Inflammatory macrophage (primary cell): ENCODE data around the gene AANAT.

ENCODE experiments used
- DNase-seq, 2 donors: peaks; one replicate each; pipeline ENCODE4 v3.0.0-alpha.2; 2020 to 2022
- total RNA-seq, 18 experiments: gene quantifications; one replicate each; lab custom pipeline; 2026; ENCODE audit warnings: mixed read lengths in 6 of 18, inconsistent platforms in 2 of 18; lab: John Stamatoyannopoulos, UW

AANAT gene
- total RNA-seq, result 0.03 to 1.1 (median 0.29) reads per million in 18 experiments

- DNase-seq, result no peak
Observed at GRCh38 chr17:76467366-76467765, at the start of gene AANAT. Gene AANAT (plus strand): TSS chr17:76467603. CDS start chr17:76468747, 1,144 bp downstream.

- DNase-seq, result no peak
Observed at GRCh38 chr17:76419576-76420260, 47.7 kb upstream of the AANAT start.

GRCh38 chr17:76420356-76421043 lies 46.9 kb upstream of the AANAT start:
- DNase-seq, result no peak

GRCh38 chr17:76421044-76421407 lies 46.4 kb upstream of the AANAT start:
- no peak for DNase-seq

- DNase-seq, result no peak
Observed at GRCh38 chr17:76422406-76422805, 45.0 kb upstream of the AANAT start.

GRCh38 chr17:76422860-76423259 lies 44.5 kb upstream of the AANAT start:
- DNase-seq, result no peak

GRCh38 chr17:76426853-76427252 lies 40.5 kb upstream of the AANAT start:
- no peak for DNase-seq

GRCh38 chr17:76427501-76428231 lies 39.7 kb upstream of the AANAT start:
- peak in 1 of 2 donors; percentile 2 for DNase-seq

GRCh38 chr17:76428511-76428910 lies 38.9 kb upstream of the AANAT start:
- no peak for DNase-seq

GRCh38 chr17:76431509-76431908 lies 35.9 kb upstream of the AANAT start:
- no peak for DNase-seq

GRCh38 chr17:76432004-76432403 lies 35.4 kb upstream of the AANAT start:
- no peak for DNase-seq

- peak; percentile 11 to 20 for DNase-seq
Observed at GRCh38 chr17:76432712-76433336, 34.6 kb upstream of the AANAT start.

- DNase-seq, result no peak
Observed at GRCh38 chr17:76433693-76434092, 33.7 kb upstream of the AANAT start.

GRCh38 chr17:76434870-76435269 lies 32.5 kb upstream of the AANAT start:
- no peak for DNase-seq

GRCh38 chr17:76435751-76436150 lies 31.7 kb upstream of the AANAT start:
- DNase-seq, result no peak

GRCh38 chr17:76437467-76438402 lies 29.7 kb upstream of the AANAT start:
- no peak for DNase-seq

- no peak for DNase-seq
Observed at GRCh38 chr17:76438906-76439305, 28.5 kb upstream of the AANAT start.

- no peak for DNase-seq
Observed at GRCh38 chr17:76439314-76439928, 28.0 kb upstream of the AANAT start.

- DNase-seq, result no peak
Observed at GRCh38 chr17:76440751-76441362, 26.5 kb upstream of the AANAT start.

- no peak for DNase-seq
Observed at GRCh38 chr17:76441686-76442340, 25.6 kb upstream of the AANAT start.
